Activated B cell treated with CpG ODN at 0.5 μM for 24 hours (primary cell): ENCODE results near the gene CCDC24. TPM values are rescaled to one million over a fixed set of nuclear protein-coding genes. Genes with fewer than 3 reads are reported as not detected.

Experiments used
- ATAC-seq: fragments of 200-7000 bp; cut with Tn5 transposase; one replicate; pipeline ENCODE4 v1.10.0; 2021; ENCODE audit warnings: low read depth, mild to moderate bottlenecking, moderate library complexity
- CTCF ChIA-PET: fragments of 350-600 bp; sonication (Branson Sonifier 250); formaldehyde crosslinking; loops from one replicate; lab custom pipeline; 2021; ENCODE audit warnings: antibody characterized with exemption; lab: Charles Lee
- POLR2A ChIA-PET: fragments of 350-600 bp; sonication (Branson Sonifier 250); formaldehyde crosslinking; loops from one replicate; lab custom pipeline; 2021; ENCODE audit warnings: antibody characterized with exemption; lab: Charles Lee
- DNase-seq: peaks from one replicate; pipeline ENCODE4 v3.0.0; 2022
- H3K27ac Mint-ChIP-seq: one replicate; pipeline ENCODE4 v1.8.0; 2020; ENCODE audit warnings: mixed read lengths
- H3K27me3 Mint-ChIP-seq: one replicate; pipeline ENCODE4 v1.8.0; 2021; ENCODE audit warnings: mixed read lengths
- H3K36me3 Mint-ChIP-seq: one replicate; pipeline ENCODE4 v1.8.0; 2021; ENCODE audit warnings: low read depth, mixed read lengths
- H3K4me1 Mint-ChIP-seq: one replicate; pipeline ENCODE4 v1.8.0; 2021; ENCODE audit warnings: mixed read lengths
- H3K4me3 Mint-ChIP-seq: one replicate; pipeline ENCODE4 v1.8.0; 2020; ENCODE audit warnings: mild to moderate bottlenecking, mixed read lengths
- H3K9me3 Mint-ChIP-seq: one replicate; pipeline ENCODE4 v1.8.0; 2020; ENCODE audit warnings: mixed read lengths
- intact Hi-C: fragments of 100-400 bp; cut with micrococcal nuclease; formaldehyde crosslinking; loops from one replicate; pipeline ENCODE4 v1.15.1; 2024
- total RNA-seq: library from RNA; stranded (reverse); gene quantifications from 2 replicates; pipeline ENCODE4 v1.2.3, GENCODE V29; 2022
- TF ChIP-seq, protein P1 (sequence below): fragments of 200-600 bp; IDR thresholded peaks from one replicate; pipeline ENCODE4 v1.8.0; 2022; ENCODE audit warnings: antibody characterized with exemption, mild to moderate bottlenecking

The CCDC24 gene
- total RNA-seq, 1 donor from 2014 or later = 15.1 TPM

DNA sequence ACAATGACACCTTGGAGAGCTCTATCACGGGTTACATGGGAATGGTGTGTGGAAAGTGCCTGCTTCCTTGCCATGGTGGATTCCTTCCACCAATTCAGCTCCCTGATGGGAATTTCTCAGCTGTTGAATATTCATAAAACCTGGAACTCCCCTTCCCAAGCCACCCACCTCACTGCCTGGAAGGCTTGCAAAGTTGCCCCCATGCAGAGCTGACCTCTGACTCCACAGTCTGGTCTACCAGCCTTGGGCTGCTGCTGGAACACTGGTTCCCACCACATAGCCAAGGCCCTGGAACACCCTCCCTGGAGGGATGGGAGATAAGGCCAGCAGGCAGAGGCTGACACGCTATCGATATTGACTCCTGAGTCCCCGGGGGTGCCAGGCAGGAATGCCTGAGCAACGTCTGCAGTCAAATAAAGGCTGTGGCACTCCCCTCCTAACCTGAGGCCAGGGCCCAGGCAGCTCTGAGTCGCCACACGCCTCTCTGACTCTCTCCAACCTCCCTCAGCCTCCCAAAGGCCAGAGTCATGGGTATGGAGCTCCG lies 8.8 kb downstream of the CCDC24 start:
- POLR2A ChIA-PET = interaction anchor here (0.5 kb wide), 1 partner anchor 47 kb away, joined by 3 read pairs; no protein-coding TSS in a partner anchor
- peaks cover 2% of the 10 kb centered on the region for H3K4me1 Mint-ChIP-seq

DNA sequence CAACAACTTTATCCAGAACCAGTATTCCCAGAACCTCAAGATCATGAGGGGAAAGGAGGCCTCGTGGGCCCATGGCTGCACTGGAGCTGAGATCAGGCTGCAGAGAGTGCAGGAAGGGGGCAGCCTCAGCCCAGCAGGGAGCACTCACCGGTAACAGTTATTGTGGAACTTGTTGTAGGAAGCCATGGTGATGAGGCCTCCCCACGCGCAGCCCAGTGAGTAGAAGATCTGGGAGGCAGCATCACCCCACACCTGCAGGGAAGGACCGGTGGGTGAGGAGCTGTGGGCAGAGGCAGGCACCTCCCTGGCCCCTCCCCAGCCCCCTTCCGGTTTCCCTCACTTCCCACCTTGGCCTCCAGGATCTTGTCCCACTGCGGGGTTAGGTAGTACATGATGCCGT lies 10.8 kb downstream of the CCDC24 start:
- Mint-ChIP-seq H3K4me1 (no peaks in the 10 kb centered on the region), H3K9me3 (no peaks in the 10 kb centered on the region), H3K4me3 (no peak overlapping the region), H3K27ac (no peak overlapping the region), H3K36me3 (no peaks in the 10 kb centered on the region), H3K27me3 (no peaks in the 10 kb centered on the region)
- intact Hi-C loops = no loop called here
- ChIA-PET CTCF (interaction anchor here (9.2 kb wide), 1 partner anchor 33 kb away, joined by 150 read pairs; no protein-coding TSS in a partner anchor), POLR2A (no interaction called here)
- DNase-seq (no peak), ATAC-seq (no peak)
- TF ChIP-seq, protein P1, sequence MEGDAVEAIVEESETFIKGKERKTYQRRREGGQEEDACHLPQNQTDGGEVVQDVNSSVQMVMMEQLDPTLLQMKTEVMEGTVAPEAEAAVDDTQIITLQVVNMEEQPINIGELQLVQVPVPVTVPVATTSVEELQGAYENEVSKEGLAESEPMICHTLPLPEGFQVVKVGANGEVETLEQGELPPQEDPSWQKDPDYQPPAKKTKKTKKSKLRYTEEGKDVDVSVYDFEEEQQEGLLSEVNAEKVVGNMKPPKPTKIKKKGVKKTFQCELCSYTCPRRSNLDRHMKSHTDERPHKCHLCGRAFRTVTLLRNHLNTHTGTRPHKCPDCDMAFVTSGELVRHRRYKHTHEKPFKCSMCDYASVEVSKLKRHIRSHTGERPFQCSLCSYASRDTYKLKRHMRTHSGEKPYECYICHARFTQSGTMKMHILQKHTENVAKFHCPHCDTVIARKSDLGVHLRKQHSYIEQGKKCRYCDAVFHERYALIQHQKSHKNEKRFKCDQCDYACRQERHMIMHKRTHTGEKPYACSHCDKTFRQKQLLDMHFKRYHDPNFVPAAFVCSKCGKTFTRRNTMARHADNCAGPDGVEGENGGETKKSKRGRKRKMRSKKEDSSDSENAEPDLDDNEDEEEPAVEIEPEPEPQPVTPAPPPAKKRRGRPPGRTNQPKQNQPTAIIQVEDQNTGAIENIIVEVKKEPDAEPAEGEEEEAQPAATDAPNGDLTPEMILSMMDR = no peak

More for the DNA sequence above, 8.8 kb downstream of the CCDC24 start:
- H3K4me3 Mint-ChIP-seq = no peak overlapping the region
- intact Hi-C loops = no loop called here
- H3K27ac Mint-ChIP-seq = no peak overlapping the region
- DNase-seq (no peak), ATAC-seq (no peak)
- H3K36me3 Mint-ChIP-seq = no peaks in the 10 kb centered on the region
- CTCF ChIA-PET = interaction anchor here (9.2 kb wide), 1 partner anchor 35 kb away, joined by 150 read pairs; no protein-coding TSS in a partner anchor
- no peaks in the 10 kb centered on the region for H3K9me3 Mint-ChIP-seq
- no peaks in the 10 kb centered on the region for H3K27me3 Mint-ChIP-seq
- TF ChIP-seq, protein P1 = no peak

DNA sequence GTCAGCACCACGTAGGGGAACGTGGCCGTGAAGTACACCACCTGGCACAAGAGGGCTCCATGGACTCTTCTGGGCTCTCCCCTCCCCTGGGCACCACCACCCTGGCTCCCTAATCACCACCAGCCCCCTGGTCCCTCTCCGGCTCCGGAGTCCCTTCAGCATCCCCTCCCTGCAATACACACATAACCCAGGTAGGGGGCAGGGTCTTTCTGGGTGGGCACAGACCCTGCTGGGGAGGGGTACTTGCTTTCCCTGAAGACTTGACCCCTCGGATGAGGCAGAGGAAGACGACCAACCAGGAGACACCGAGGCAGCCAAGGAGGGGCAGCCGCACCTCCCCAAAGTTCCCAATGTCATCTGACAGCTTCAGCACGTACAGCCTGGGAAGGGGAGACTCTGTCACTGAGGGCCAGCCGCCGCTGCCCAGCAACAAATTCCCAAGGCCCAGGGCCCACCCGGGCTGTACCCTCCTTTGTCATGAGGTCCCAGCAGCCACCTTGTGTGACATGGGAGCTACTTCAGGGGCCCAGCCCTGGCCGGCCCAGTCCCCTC lies 11.3 kb downstream of the CCDC24 start:
- intact Hi-C loops = no loop called here
- H3K36me3 Mint-ChIP-seq = no peaks in the 10 kb centered on the region

DNA sequence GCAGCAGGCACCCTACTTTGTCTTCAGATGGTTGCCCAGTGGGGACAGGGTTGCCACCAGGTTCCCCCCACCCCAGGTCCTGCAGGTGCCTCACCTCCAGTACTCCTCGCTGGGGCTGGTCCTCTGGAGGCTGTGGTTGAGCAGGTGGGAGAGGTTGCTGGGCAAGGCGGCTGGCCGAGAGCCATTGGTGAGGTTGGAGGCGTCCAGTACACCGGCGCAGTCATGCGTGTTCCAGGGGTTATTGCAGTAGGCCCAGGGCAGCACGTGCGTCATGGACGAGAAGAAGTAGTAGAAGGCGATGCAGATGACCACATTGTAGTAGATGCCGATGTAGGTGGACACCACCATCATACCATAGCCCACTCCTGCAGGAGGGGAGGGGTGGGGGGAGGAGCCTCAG lies 16.9 kb downstream of the CCDC24 start:
- H3K27me3 Mint-ChIP-seq = no peaks in the 10 kb centered on the region
- no peak for ATAC-seq
- no peak for DNase-seq
- no peaks in the 10 kb centered on the region for H3K9me3 Mint-ChIP-seq
- no peaks in the 10 kb centered on the region for H3K36me3 Mint-ChIP-seq
- H3K27ac Mint-ChIP-seq = no peak overlapping the region
- TF ChIP-seq, protein P1 = no peak
- H3K4me1 Mint-ChIP-seq = no peaks in the 10 kb centered on the region
- ChIA-PET CTCF (no interaction called here), POLR2A (interaction anchor here (0.6 kb wide), 1 partner anchor 14 kb away, joined by 5 read pairs; no protein-coding TSS in a partner anchor)
- H3K4me3 Mint-ChIP-seq = no peak overlapping the region
- intact Hi-C loops = no loop called here

More for the DNA sequence above, 11.3 kb downstream of the CCDC24 start:
- Mint-ChIP-seq H3K4me1 (no peaks in the 10 kb centered on the region), H3K27me3 (no peaks in the 10 kb centered on the region), H3K4me3 (no peak overlapping the region), H3K9me3 (no peaks in the 10 kb centered on the region), H3K27ac (no peak overlapping the region)
- ChIA-PET POLR2A (no interaction called here), CTCF (interaction anchor here (9.2 kb wide), 1 partner anchor 33 kb away, joined by 150 read pairs; no protein-coding TSS in a partner anchor)
- no peak for ATAC-seq
- TF ChIP-seq, protein P1 = no peak
- DNase-seq = no peak

DNA sequence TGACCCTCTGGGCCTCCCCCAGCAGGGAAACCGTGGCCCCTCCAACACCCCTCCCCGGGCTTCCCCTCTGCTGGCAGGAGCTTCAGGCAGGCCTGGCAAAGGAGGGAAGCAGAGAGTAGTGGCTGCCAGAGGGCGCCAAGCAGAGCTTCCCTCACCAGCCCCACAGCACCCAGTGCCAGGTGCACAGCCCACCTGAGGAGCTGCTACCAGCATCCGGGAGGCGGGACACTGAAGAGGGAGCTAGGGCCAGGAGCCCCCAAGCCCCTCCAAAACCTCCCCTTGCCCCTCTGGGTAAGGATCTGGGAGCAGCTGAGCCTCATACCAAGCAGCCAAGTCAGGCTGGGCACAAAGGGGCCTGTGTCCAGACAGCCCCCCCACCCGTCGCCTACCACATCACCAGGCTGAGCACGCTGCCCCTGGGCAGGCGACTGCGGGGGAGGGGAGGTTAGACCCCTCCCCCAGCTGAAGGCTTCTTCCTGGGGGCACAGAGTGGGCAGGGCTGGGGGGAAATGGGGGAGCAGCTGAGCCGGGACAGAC lies 19.6 kb downstream of the CCDC24 start:
- no peak for DNase-seq
- Mint-ChIP-seq H3K36me3 (no peaks in the 10 kb centered on the region), H3K27me3 (peaks cover 6% of the 10 kb centered on the region), H3K4me1 (no peaks in the 10 kb centered on the region), H3K9me3 (no peaks in the 10 kb centered on the region), H3K27ac (no peak overlapping the region), H3K4me3 (no peak overlapping the region)
- intact Hi-C loops = no loop called here
- ChIA-PET CTCF (interaction anchor here (1.0 to 3.1 kb wide), 2 partner anchors 26 to 37 kb away, joined by 3 to 10 read pairs; no protein-coding TSS in a partner anchor), POLR2A (interaction anchor here (0.6 kb wide), 1 partner anchor 1555 kb away, joined by 3 read pairs; no protein-coding TSS in a partner anchor)
- TF ChIP-seq, protein P1 = no peak
- no peak for ATAC-seq
